Activated T-cell treated with anti-CD3 and anti-CD28 coated beads, Interleukin-2, amount 50 U/mL, for 24 hours (primary cell): Measurements from ENCODE around the gene MAD2L1.
A peak's percentile ranks its signal among the peaks of the same experiment; 100 is the strongest.

Experiments
- DNase-seq: peaks from one replicate; pipeline ENCODE4 v3.0.0-alpha.2; 2020
- H3K27ac Mint-ChIP-seq: 2 replicates; pipeline ENCODE4 v1.8.0; 2020; ENCODE audit warnings: mild to moderate bottlenecking, mixed read lengths
- H3K27me3 Mint-ChIP-seq: 2 replicates; pipeline ENCODE4 v1.8.0; 2020; ENCODE audit warnings: mixed read lengths
- H3K36me3 Mint-ChIP-seq: 2 replicates; pipeline ENCODE4 v1.8.0; 2020; ENCODE audit warnings: low read depth, mixed read lengths
- H3K4me1 Mint-ChIP-seq: 2 replicates; pipeline ENCODE4 v1.8.0; 2020; ENCODE audit warnings: low read depth, mixed read lengths
- H3K4me3 Mint-ChIP-seq: 2 replicates; pipeline ENCODE4 v1.8.0; 2020; ENCODE audit warnings: mild to moderate bottlenecking, moderate library complexity, mixed read lengths
- H3K9me3 Mint-ChIP-seq: 2 replicates; pipeline ENCODE4 v1.8.0; 2020; ENCODE audit warnings: mixed read lengths

Gene MAD2L1

GRCh38 chr4:120049732-120050494 is 16.7 kb downstream of the MAD2L1 start:
- peaks cover 15% of the 10 kb centered on the region for H3K36me3 Mint-ChIP-seq
- no peak overlapping the region for H3K27ac Mint-ChIP-seq
- peak; percentile 66 for DNase-seq
- no peak overlapping the region for H3K4me3 Mint-ChIP-seq
- peaks cover 4% of the 10 kb centered on the region for H3K4me1 Mint-ChIP-seq
- no peaks in the 10 kb centered on the region for H3K9me3 Mint-ChIP-seq
- H3K27me3 Mint-ChIP-seq: no peaks in the 10 kb centered on the region

GRCh38 chr4:120043828-120044227 is 22.8 kb downstream of the MAD2L1 start:
- DNase-seq: no peak
- Mint-ChIP-seq H3K27me3 (no peaks in the 10 kb centered on the region), H3K9me3 (peaks cover 4% of the 10 kb centered on the region), H3K4me3 (no peak overlapping the region), H3K36me3 (peaks cover 3% of the 10 kb centered on the region), H3K4me1 (no peaks in the 10 kb centered on the region), H3K27ac (no peak overlapping the region)

GRCh38 chr4:120037411-120037810 is 29.2 kb downstream of the MAD2L1 start:
- Mint-ChIP-seq H3K27ac (no peak overlapping the region), H3K9me3 (no peaks in the 10 kb centered on the region), H3K27me3 (peaks cover 31% of the 10 kb centered on the region), H3K4me3 (no peak overlapping the region), H3K36me3 (no peaks in the 10 kb centered on the region), H3K4me1 (no peaks in the 10 kb centered on the region)
- no peak for DNase-seq

GRCh38 chr4:120034913-120035312 is 31.7 kb downstream of the MAD2L1 start:
- no peak for DNase-seq
- no peaks in the 10 kb centered on the region for H3K4me1 Mint-ChIP-seq
- H3K27me3 Mint-ChIP-seq: peaks cover 41% of the 10 kb centered on the region
- H3K9me3 Mint-ChIP-seq: no peaks in the 10 kb centered on the region
- no peak overlapping the region for H3K27ac Mint-ChIP-seq
- H3K36me3 Mint-ChIP-seq: no peaks in the 10 kb centered on the region
- H3K4me3 Mint-ChIP-seq: no peak overlapping the region

- H3K4me1 Mint-ChIP-seq: no peaks in the 10 kb centered on the region
- no peaks in the 10 kb centered on the region for H3K36me3 Mint-ChIP-seq
- H3K27ac Mint-ChIP-seq: no peak overlapping the region
- peaks cover 9% of the 10 kb centered on the region for H3K27me3 Mint-ChIP-seq
- no peaks in the 10 kb centered on the region for H3K9me3 Mint-ChIP-seq
- no peak for DNase-seq
- no peak overlapping the region for H3K4me3 Mint-ChIP-seq
Measured at GRCh38 chr4:120026853-120027252, 39.8 kb downstream of the MAD2L1 start.

GRCh38 chr4:120025516-120025915 is 41.1 kb downstream of the MAD2L1 start:
- no peaks in the 10 kb centered on the region for H3K36me3 Mint-ChIP-seq
- no peaks in the 10 kb centered on the region for H3K9me3 Mint-ChIP-seq
- DNase-seq: no peak
- H3K4me3 Mint-ChIP-seq: no peak overlapping the region
- peaks cover 8% of the 10 kb centered on the region for H3K27me3 Mint-ChIP-seq
- no peak overlapping the region for H3K27ac Mint-ChIP-seq
- H3K4me1 Mint-ChIP-seq: no peaks in the 10 kb centered on the region

GRCh38 chr4:120018786-120019185 is 47.9 kb downstream of the MAD2L1 start:
- no peak for DNase-seq
- Mint-ChIP-seq H3K4me3 (no peak overlapping the region), H3K27me3 (peaks cover 22% of the 10 kb centered on the region), H3K9me3 (peaks cover 6% of the 10 kb centered on the region), H3K36me3 (no peaks in the 10 kb centered on the region), H3K27ac (no peak overlapping the region), H3K4me1 (no peaks in the 10 kb centered on the region)

GRCh38 chr4:120017939-120018692 is 48.5 kb downstream of the MAD2L1 start:
- no peaks in the 10 kb centered on the region for H3K4me1 Mint-ChIP-seq
- no peaks in the 10 kb centered on the region for H3K36me3 Mint-ChIP-seq
- H3K27ac Mint-ChIP-seq: no peak overlapping the region
- H3K9me3 Mint-ChIP-seq: peaks cover 6% of the 10 kb centered on the region
- no peak overlapping the region for H3K4me3 Mint-ChIP-seq
- H3K27me3 Mint-ChIP-seq: peaks cover 26% of the 10 kb centered on the region
- DNase-seq: no peak

- H3K4me3 Mint-ChIP-seq: no peak overlapping the region
- H3K4me1 Mint-ChIP-seq: no peaks in the 10 kb centered on the region
- peaks cover 6% of the 10 kb centered on the region for H3K9me3 Mint-ChIP-seq
- peaks cover 31% of the 10 kb centered on the region for H3K27me3 Mint-ChIP-seq
- no peaks in the 10 kb centered on the region for H3K36me3 Mint-ChIP-seq
- no peak for DNase-seq
- H3K27ac Mint-ChIP-seq: no peak overlapping the region
Measured at GRCh38 chr4:120011725-120012124, 54.9 kb downstream of the MAD2L1 start.

- Mint-ChIP-seq H3K36me3 (no peaks in the 10 kb centered on the region), H3K9me3 (peaks cover 5% of the 10 kb centered on the region), H3K4me1 (no peaks in the 10 kb centered on the region), H3K27ac (no peak overlapping the region), H3K27me3 (peaks cover 26% of the 10 kb centered on the region), H3K4me3 (no peak overlapping the region)
- no peak for DNase-seq
Measured at GRCh38 chr4:120010646-120011045, 56.0 kb downstream of the MAD2L1 start.

- Mint-ChIP-seq H3K36me3 (no peaks in the 10 kb centered on the region), H3K27me3 (peaks cover 23% of the 10 kb centered on the region), H3K4me1 (no peaks in the 10 kb centered on the region), H3K9me3 (no peaks in the 10 kb centered on the region), H3K4me3 (no peak overlapping the region), H3K27ac (no peak overlapping the region)
- no peak for DNase-seq
Measured at GRCh38 chr4:120009731-120010130, 56.9 kb downstream of the MAD2L1 start.

GRCh38 chr4:120008957-120009356 is 57.7 kb downstream of the MAD2L1 start:
- peaks cover 22% of the 10 kb centered on the region for H3K27me3 Mint-ChIP-seq
- no peak overlapping the region for H3K27ac Mint-ChIP-seq
- no peak for DNase-seq
- H3K4me1 Mint-ChIP-seq: no peaks in the 10 kb centered on the region
- H3K9me3 Mint-ChIP-seq: no peaks in the 10 kb centered on the region
- no peak overlapping the region for H3K4me3 Mint-ChIP-seq
- H3K36me3 Mint-ChIP-seq: no peaks in the 10 kb centered on the region

GRCh38 chr4:120007896-120008436 is 58.7 kb downstream of the MAD2L1 start:
- Mint-ChIP-seq H3K27ac (no peak overlapping the region), H3K27me3 (peaks cover 17% of the 10 kb centered on the region), H3K9me3 (no peaks in the 10 kb centered on the region), H3K4me1 (no peaks in the 10 kb centered on the region), H3K36me3 (no peaks in the 10 kb centered on the region), H3K4me3 (no peak overlapping the region)
- DNase-seq: no peak

- Mint-ChIP-seq H3K27me3 (peaks cover 17% of the 10 kb centered on the region), H3K4me1 (no peaks in the 10 kb centered on the region)
- DNase-seq: no peak
Measured at GRCh38 chr4:120007191-120007871, 59.3 kb downstream of the MAD2L1 start.

More at GRCh38 chr4:120007191-120007871, 59.3 kb downstream of the MAD2L1 start:
- Mint-ChIP-seq H3K4me3 (no peak overlapping the region), H3K27ac (no peak overlapping the region), H3K36me3 (no peaks in the 10 kb centered on the region), H3K9me3 (no peaks in the 10 kb centered on the region)
